ENCODE data around the gene GIPC2.
"Not testable (repeated sequence)": the region's sequence is repeated elsewhere in the genome, so short reads cannot be mapped to it uniquely, and the experiment has no call there.

The GIPC2 gene

DNA sequence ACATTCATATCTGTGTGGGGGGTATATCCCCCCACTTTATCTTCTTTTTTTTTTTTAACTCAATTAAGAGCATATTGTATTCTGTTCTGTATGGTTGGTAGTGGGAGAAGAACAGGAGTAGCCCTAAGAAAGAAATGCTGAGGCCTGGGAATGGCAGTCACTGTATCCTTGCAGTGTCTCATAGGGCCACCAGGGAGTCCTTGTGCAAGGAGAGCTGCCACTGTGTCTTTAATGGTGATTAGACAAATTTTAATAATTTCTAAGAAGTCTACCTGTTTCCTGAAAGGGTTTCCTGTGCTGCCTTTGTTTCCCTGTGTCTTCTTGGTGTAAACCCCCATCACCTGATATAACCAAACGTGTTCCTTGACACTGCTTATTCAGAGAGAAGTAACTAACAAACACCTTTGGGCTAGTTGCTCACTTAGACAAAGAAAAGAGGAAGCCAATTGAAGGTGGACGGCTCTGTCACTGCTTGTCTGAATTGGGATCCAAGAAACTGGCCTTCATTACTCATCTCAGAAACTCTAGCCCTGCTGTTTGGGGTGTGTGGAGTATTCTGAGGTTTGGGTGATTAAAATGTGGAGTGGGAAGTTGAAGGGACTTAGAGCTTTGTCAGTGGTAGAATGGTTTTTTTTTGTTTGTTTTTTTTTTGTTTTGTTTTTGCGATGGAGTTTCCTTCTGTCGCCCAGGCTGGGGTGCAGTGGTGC lies 15.2 kb downstream of the GIPC2 start:
- TF ChIP-seq, protein P1, sequence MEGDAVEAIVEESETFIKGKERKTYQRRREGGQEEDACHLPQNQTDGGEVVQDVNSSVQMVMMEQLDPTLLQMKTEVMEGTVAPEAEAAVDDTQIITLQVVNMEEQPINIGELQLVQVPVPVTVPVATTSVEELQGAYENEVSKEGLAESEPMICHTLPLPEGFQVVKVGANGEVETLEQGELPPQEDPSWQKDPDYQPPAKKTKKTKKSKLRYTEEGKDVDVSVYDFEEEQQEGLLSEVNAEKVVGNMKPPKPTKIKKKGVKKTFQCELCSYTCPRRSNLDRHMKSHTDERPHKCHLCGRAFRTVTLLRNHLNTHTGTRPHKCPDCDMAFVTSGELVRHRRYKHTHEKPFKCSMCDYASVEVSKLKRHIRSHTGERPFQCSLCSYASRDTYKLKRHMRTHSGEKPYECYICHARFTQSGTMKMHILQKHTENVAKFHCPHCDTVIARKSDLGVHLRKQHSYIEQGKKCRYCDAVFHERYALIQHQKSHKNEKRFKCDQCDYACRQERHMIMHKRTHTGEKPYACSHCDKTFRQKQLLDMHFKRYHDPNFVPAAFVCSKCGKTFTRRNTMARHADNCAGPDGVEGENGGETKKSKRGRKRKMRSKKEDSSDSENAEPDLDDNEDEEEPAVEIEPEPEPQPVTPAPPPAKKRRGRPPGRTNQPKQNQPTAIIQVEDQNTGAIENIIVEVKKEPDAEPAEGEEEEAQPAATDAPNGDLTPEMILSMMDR (conservative IDR thresholded peaks at IDR 0.05; ENCODE audit: control insufficient read depth, insufficient read depth, low read depth, low read length), result no peak
- no peak overlapping the region for H3K4me3 ChIP-seq (ENCODE audit: control insufficient read depth, low read depth, low read length)
- DNase-seq (ENCODE audit: low read depth), result no peak

DNA sequence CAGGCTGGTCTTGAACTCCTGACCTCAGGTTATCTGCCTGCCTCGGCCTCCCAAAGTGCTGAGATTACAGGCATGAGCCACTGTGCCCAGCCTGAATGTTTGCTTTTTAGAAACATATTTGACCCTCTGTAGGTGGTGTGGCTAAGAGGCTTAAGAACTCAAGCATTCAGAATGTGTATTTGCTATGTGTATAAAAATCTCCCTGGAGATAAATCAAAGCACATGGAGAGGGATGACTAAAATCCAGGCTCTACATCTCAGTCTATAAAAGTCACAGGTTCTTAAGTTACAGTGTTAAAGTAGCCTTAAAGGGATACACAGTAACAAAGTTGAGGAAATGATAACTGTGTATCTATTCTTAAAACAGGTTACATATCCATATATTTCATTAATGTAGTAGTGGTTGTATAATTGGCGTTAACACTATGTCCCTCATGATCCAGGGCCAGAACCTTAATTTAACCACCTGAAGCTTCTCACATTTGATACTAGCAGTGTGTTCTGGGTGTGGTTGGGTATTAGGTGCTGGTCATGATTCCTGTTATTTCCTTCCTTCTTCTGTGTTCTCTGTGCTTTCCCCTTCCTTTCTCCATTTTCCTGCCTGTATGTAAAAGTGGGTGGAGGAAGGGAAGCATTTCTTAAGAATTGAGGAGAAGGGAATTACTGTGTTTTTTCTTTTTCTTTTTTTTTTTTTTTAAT lies 16.2 kb downstream of the GIPC2 start:
- peak; percentile 90 for DNase-seq (ENCODE audit: low read depth)

DNA sequence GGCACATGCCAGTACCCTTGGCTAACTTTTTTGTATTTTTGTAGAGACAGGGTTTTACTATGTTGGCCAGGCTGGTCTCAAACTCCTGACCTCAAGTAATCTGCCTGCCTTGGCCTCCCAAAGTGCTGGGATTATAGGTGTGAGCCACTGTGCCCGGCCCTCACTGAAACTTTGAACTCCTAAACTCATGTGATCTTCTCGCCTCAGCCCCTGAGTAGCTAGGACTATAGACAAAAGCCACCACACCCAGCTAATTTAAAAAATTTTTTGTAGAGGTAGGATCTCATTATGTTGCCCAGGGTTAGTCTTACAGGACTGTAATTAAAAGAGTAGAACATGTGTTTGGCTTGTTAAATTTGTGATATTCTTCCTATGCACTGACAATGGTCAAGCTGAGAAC lies 19.1 kb downstream of the GIPC2 start:
- not testable (repeated sequence) for H3K4me3 ChIP-seq (ENCODE audit: control insufficient read depth, low read depth, low read length); DNase-seq (ENCODE audit: low read depth)

More for the DNA sequence above, 16.2 kb downstream of the GIPC2 start:
- no peak overlapping the region for H3K4me3 ChIP-seq (ENCODE audit: control insufficient read depth, low read depth, low read length)
- TF ChIP-seq, protein P1 (conservative IDR thresholded peaks at IDR 0.05; ENCODE audit: control insufficient read depth, insufficient read depth, low read depth, low read length), result no peak

DNA sequence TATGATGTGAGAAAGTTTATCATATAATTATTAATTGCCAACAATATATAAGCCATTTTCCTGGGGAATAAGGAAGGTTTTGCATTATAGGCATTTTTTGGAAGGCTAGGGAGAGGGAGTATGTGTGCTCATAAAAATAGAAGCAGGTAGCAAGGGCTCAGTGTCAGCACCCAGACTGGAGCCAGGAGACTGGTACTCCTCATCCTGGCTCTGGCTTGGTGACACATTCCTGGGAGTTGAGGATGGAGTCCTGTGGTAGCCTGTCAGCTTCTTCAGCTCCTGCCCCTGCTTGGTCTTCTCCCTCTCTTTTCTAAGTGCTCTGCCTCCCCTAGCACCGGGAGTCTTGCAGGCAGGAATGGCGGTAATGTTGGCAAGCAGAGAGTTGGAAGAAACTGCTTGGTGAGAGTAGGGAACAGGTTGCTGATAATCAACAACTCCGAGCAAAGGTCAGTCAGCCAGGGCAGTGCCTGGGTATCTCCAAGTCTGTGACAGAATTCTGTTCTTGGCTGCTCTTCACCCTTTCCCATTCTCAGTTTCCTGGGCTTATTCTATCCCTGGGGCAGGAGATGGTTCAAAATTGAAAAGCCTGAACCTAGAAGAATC lies 23.0 kb downstream of the GIPC2 start:
- no peak for DNase-seq (ENCODE audit: low read depth)
- TF ChIP-seq, protein P1 (conservative IDR thresholded peaks at IDR 0.05; ENCODE audit: control insufficient read depth, insufficient read depth, low read depth, low read length), result no peak
- H3K4me3 ChIP-seq (ENCODE audit: control insufficient read depth, low read depth, low read length), result no peak overlapping the region

DNA sequence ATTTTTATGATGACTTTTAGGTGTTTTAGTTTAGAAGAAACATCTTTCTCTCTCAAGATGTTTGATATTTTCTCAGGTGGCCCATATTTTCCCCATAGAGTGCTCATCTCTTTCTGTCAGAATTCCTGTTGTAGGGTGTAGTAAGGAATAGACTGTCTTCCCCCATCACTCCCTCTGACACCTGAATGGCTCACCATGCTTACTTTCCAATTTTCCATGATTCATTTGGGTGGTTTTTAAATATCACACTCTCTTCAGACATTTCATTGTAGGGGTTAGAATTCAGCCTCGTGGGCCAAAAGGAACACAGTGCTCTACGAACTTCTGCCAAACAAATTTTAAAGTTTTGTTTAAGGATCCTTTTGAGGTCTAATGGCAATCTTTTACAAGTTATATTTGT lies 24.0 kb downstream of the GIPC2 start:
- H3K4me3 ChIP-seq (ENCODE audit: control insufficient read depth, low read depth, low read length), result no peak overlapping the region
- peak; percentile 54 for DNase-seq (ENCODE audit: low read depth)
- TF ChIP-seq, protein P1 (conservative IDR thresholded peaks at IDR 0.05; ENCODE audit: control insufficient read depth, insufficient read depth, low read depth, low read length), result no peak

DNA sequence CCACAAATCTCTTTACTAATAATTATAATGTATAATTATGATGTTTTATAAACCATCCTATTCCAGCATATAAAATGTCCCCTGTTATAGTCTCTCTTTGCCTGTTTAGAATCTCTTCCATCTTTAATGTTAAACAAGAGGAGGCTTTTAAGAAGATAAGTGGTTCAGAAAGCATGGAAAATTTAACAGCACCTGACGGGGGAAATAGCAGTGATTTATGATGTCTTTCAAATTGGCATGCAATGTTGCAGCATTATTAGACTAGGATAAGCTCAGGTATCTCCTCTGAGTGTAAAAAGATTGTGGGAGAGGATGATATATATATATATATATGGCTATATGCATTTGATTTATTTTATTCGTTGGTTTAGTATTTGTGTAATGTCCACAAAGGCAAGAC lies 24.4 kb downstream of the GIPC2 start:
- no peak overlapping the region for H3K4me3 ChIP-seq (ENCODE audit: control insufficient read depth, low read depth, low read length)
- no peak for DNase-seq (ENCODE audit: low read depth)
- TF ChIP-seq, protein P1 (conservative IDR thresholded peaks at IDR 0.05; ENCODE audit: control insufficient read depth, insufficient read depth, low read depth, low read length), result no peak

DNA sequence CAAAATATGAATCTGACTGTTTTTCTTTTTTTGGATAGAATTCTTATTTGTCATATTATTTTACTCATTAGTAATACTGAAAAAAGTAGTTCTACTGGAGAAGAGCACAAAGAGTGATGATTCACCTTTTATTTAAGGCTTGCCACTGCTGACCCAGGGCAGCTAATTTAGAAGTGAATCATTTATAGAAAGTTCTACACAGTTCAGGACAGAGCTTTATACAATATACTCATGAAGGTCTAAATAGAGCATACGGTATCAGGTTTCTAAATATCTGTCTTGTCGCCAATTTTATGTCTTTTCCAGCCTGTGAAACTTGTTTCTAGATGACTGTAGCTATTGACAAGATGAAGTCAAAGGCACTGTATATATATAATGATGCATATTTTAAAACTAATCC lies 25.0 kb downstream of the GIPC2 start:
- H3K4me3 ChIP-seq (ENCODE audit: control insufficient read depth, low read depth, low read length), result no peak overlapping the region
- peak; percentile 96 for DNase-seq (ENCODE audit: low read depth)
- TF ChIP-seq, protein P1 (conservative IDR thresholded peaks at IDR 0.05; ENCODE audit: control insufficient read depth, insufficient read depth, low read depth, low read length), result no peak

All from fibroblast of mammary gland (primary cell).